Anterior cingulate cortex (tissue), 58 donors: Measurements from ENCODE around the gene AGAP1.
"Not testable (repeated sequence)": the region's sequence is repeated elsewhere in the genome, so short reads cannot be mapped to it uniquely, and the experiment has no call there.

ENCODE experiments used
- DNase-seq, 58 donors: peaks; one replicate each; lab custom pipeline; 2025; lab: John Stamatoyannopoulos, UW

The AGAP1 gene

GRCh38 chr2:235935773-235936172 is 441.9 kb downstream of the AGAP1 start:
- DNase-seq, result no peak

DNA sequence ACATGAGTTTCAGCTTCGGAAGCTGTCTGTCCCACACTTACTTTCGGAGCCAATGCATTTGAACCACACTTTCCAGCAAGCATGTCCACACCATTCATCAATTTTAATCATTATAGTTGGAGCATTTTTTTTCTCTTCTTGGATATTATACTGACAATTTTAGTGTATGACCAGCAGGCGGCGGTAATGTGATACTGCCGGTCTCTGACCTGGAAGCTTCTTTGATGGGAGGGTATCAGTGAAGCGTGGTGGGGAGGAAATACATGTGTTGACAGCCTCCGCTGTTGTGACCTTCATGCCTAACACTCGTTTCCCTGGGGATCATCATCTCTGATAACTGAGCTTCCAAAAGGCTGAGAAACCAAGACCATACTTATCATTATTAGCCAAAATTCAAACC is 442.6 kb downstream of the AGAP1 start:
- DNase-seq, result no peak

GRCh38 chr2:235937087-235937486 is 443.2 kb downstream of the AGAP1 start:
- DNase-seq, result no peak

DNA sequence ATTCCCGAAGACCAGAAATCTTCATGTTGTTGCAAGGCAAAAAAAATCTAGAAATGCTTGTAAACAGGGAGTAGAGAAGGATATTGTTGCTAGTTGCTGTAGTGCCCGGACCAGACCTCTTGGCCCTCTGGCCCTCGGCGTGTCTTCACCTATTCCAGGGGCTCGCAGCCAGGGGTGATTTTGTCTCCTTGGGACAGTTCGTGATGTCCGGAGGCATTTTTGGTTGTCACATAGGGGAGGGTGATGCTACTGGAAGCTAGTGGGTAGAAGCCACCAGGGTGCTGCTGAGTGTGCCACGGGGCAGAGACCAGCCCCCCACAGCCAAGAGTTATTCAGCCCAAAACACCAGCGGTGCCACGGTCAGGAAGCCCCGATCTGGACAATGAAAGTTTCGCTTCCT is 443.7 kb downstream of the AGAP1 start:
- DNase-seq, result no peak

- no peak for DNase-seq
These were observed 444.1 kb downstream of the AGAP1 start for GRCh38 chr2:235937936-235938335.

GRCh38 chr2:235938611-235939010 is 444.8 kb downstream of the AGAP1 start:
- DNase-seq, result no peak

GRCh38 chr2:235939471-235939870 is 445.6 kb downstream of the AGAP1 start:
- DNase-seq, result no peak

- peak in 31 of 58 donors; percentile 6 to 75 (median 22) for DNase-seq
These were observed 446.5 kb downstream of the AGAP1 start for GRCh38 chr2:235940330-235940729.

- no peak for DNase-seq
These were observed 450.7 kb downstream of the AGAP1 start for GRCh38 chr2:235944591-235944990.

GRCh38 chr2:235945608-235946140 is 451.8 kb downstream of the AGAP1 start:
- DNase-seq, result no peak

DNA sequence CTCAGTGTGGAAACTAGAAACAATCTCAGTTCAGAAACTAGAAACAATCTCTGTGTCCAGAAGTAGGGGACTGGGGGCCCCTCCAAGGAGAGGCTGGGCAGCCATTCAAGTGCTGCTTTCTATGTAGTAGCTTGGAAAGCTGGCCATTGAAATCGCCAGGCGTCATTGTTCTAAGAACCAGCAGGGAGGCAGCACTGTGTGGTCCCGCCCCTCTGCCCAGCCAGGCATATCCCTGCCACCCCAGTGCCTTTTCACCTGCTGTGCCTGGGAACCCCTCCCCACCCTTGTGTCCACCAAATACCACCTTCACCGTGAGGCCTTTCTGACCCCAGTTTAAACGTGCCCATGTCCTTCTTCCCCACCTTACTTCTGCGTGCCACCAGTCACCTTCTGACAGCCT is 452.7 kb downstream of the AGAP1 start:
- DNase-seq, result peak in 4 of 58 donors; percentile 24 to 32 (median 26)

- DNase-seq, result not testable (repeated sequence)
These were observed 453.2 kb downstream of the AGAP1 start for GRCh38 chr2:235947055-235947454.

- DNase-seq, result peak in 1 of 58 donors; percentile 14
These were observed 456.0 kb downstream of the AGAP1 start for GRCh38 chr2:235949567-235950472.

- no peak for DNase-seq
These were observed 456.6 kb downstream of the AGAP1 start for GRCh38 chr2:235950473-235950809.

- no peak for DNase-seq
These were observed 457.6 kb downstream of the AGAP1 start for GRCh38 chr2:235951493-235951892.

DNA sequence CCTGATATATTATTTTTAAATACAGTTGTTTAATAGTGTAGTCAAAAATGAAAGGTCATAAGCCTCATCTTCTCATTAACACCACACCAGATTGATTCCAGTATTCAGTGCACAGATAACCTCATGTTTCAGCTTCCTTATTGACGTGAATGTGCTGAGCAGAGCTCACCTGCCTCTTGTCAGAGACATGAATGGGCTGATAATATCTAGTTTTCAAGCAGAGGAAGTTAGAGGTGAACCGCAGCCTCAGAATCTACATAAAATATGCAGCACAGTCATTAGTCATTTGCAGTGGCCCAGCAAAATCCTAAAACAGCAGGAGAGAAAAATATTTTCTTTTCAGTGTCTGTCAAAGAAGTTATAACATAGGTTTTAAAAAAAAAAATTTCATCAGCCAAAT is 458.1 kb downstream of the AGAP1 start:
- DNase-seq, result no peak

DNA sequence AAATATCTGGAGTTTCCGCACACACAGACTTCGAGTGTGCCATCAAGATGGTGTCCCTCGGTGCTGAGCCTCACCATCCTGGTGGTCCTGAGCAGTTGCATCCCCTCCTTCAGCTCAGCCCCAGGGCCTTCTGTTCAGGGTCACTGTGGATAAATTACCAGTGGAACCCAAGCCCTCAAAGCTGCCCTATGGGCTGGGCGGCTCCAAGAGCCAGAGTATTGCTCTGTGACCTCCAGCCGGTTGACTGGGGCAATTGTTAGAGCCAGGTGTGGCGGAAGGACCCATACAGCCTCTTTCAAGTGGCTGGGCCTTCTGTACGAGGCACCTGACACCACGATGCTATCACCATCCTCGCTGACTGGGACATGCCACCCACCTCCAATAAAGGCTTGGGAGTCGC is 458.9 kb downstream of the AGAP1 start:
- DNase-seq, result no peak

- DNase-seq, result no peak
These were observed 460.4 kb downstream of the AGAP1 start for GRCh38 chr2:235954281-235954680.

GRCh38 chr2:235954888-235955480 is 461.1 kb downstream of the AGAP1 start:
- DNase-seq, result no peak

DNA sequence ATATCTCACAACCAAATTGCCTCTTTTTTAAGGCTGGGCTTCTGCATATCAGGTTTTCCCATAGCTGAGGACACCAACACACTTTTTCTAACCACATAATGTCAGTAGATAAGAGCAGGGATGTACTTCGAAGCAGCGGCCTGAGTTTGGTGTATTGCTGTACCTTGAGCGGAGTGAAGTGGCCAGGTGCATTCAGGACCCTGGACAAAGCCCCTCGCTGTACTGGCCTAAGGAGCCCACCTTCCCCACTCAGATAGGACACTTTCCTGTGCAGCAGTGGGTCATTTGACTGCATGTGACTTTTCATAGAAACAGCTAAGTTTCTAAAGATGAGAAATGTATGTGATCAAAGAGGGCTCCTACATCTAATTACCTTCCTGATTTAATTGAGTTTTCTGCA is 461.8 kb downstream of the AGAP1 start:
- DNase-seq, result no peak

- peak in 1 of 58 donors; percentile 8 for DNase-seq
These were observed 462.6 kb downstream of the AGAP1 start for GRCh38 chr2:235956281-235956970.
